Measurements from ENCODE around the gene ANTXR1. TPM values are rescaled to one million over a fixed set of nuclear protein-coding genes. Genes with fewer than 3 reads are reported as not detected.

Gene ANTXR1
- total RNA-seq, 1 experiment from 2014 or later: 0.27 TPM

DNA sequence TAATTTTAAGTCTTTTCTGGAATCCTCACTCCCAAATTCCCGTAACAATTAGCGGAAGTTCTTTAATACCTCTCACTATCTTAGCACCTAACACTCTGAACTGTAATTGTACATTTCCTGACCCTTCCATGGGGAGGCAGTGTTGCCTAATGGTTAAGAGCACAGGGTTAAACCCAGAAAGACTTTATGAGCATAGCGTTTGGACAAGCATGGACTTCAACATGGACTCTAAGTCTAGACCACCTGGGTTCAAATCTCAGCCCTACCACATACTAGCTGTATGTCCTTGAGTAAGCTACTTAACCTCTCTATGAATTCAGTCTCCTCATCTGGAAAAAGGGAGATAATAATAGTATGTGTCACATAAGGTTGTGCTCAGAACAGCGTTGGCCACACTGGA lies 13.0 kb downstream of the ANTXR1 start:
- Mint-ChIP-seq H3K9me3 (ENCODE audit: unreplicated experiment) (no peaks in the 10 kb centered on the region), H3K4me1 (ENCODE audit: low read depth, unreplicated experiment) (no peaks in the 10 kb centered on the region), H3K36me3 (ENCODE audit: insufficient read depth, unreplicated experiment) (no peaks in the 10 kb centered on the region), H3K4me3 (ENCODE audit: unreplicated experiment) (no peak overlapping the region), H3K27me3 (ENCODE audit: insufficient read depth, unreplicated experiment) (no peaks in the 10 kb centered on the region), H3K27ac (ENCODE audit: unreplicated experiment) (no peak overlapping the region)
- ChIA-PET CTCF (interaction anchor here (1.5 kb wide), 1 partner anchor 280 kb away, joined by 3 read pairs; no protein-coding TSS in a partner anchor), POLR2A (no interaction called here)
- H3K36me3 ChIP-seq (ENCODE audit: control insufficient read depth, insufficient read depth, low read length): no peaks in the 10 kb centered on the region
- H3K4me3 ChIP-seq (ENCODE audit: low read depth, low read length): no peak overlapping the region
- intact Hi-C loops (cut with micrococcal nuclease; ENCODE audit: unreplicated experiment): loop anchor here (1.0 kb wide), 1 partner anchor 281 kb away; no protein-coding TSS in a partner anchor
- no TSS peak for BruUV-seq (replicated peaks)
- H3K27me3 ChIP-seq (replicated peaks; ENCODE audit: control insufficient read depth, insufficient read depth, low read length): no peaks in the 10 kb centered on the region
- peak; percentile 58 to 62 for TF ChIP-seq CTCF (IDR thresholded peaks at IDR 0.05; ENCODE audit: insufficient read depth in 1 of 2, low read depth in 1 of 2, low read length in 1 of 2, severe bottlenecking in 1 of 2, unreplicated experiment in 1 of 2)
- no peaks in the 10 kb centered on the region for H3K4me1 ChIP-seq
- H3K9me3 ChIP-seq: no peaks in the 10 kb centered on the region; the same call in 1 of the 2 replicates
- DNase-seq: peak in 1 of 2 experiments; percentile 69

- H3K27me3 ChIP-seq (replicated peaks; ENCODE audit: control insufficient read depth, insufficient read depth, low read length): no peaks in the 10 kb centered on the region
- Mint-ChIP-seq H3K27ac (ENCODE audit: unreplicated experiment) (no peak overlapping the region), H3K9me3 (ENCODE audit: unreplicated experiment) (no peaks in the 10 kb centered on the region), H3K27me3 (ENCODE audit: insufficient read depth, unreplicated experiment) (no peaks in the 10 kb centered on the region), H3K4me3 (ENCODE audit: unreplicated experiment) (no peak overlapping the region), H3K36me3 (ENCODE audit: insufficient read depth, unreplicated experiment) (no peaks in the 10 kb centered on the region), H3K4me1 (ENCODE audit: low read depth, unreplicated experiment) (no peaks in the 10 kb centered on the region)
- H3K36me3 ChIP-seq (ENCODE audit: control insufficient read depth, insufficient read depth, low read length): no peaks in the 10 kb centered on the region
- POLR2A ChIA-PET: no interaction called here
- no peak overlapping the region for H3K4me3 ChIP-seq (ENCODE audit: low read depth, low read length)
- H3K4me1 ChIP-seq: no peaks in the 10 kb centered on the region
- intact Hi-C loops (cut with micrococcal nuclease; ENCODE audit: unreplicated experiment): loop anchor here (1.0 kb wide), 1 partner anchor 280 kb away; no protein-coding TSS in a partner anchor
- no peak for DNase-seq
- CTCF ChIA-PET: interaction anchor here (1.5 kb wide), 1 partner anchor 280 kb away, joined by 3 read pairs; no protein-coding TSS in a partner anchor
- no TSS peak for BruUV-seq (replicated peaks)
- no peak for TF ChIP-seq CTCF (IDR thresholded peaks at IDR 0.05; ENCODE audit: insufficient read depth in 1 of 2, low read depth in 1 of 2, low read length in 1 of 2, severe bottlenecking in 1 of 2, unreplicated experiment in 1 of 2)
- H3K9me3 ChIP-seq: no peaks in the 10 kb centered on the region; the same call in 1 of the 2 replicates
These were observed 13.9 kb downstream of the ANTXR1 start for GRCh38 chr2:69026691-69027459.

- Mint-ChIP-seq H3K36me3 (ENCODE audit: insufficient read depth, unreplicated experiment) (no peaks in the 10 kb centered on the region), H3K27me3 (ENCODE audit: insufficient read depth, unreplicated experiment) (peaks cover 13% of the 10 kb centered on the region), H3K4me1 (ENCODE audit: low read depth, unreplicated experiment) (no peaks in the 10 kb centered on the region), H3K4me3 (ENCODE audit: unreplicated experiment) (no peak overlapping the region), H3K9me3 (ENCODE audit: unreplicated experiment) (no peaks in the 10 kb centered on the region), H3K27ac (ENCODE audit: unreplicated experiment) (no peak overlapping the region)
- intact Hi-C loops (cut with micrococcal nuclease; ENCODE audit: unreplicated experiment): no loop called here
- Histone ChIP-seq H3K4me1 (no peaks in the 10 kb centered on the region), H3K4me3 (ENCODE audit: low read depth, low read length) (no peak overlapping the region), H3K27me3 (replicated peaks; ENCODE audit: control insufficient read depth, insufficient read depth, low read length) (no peaks in the 10 kb centered on the region), H3K36me3 (ENCODE audit: control insufficient read depth, insufficient read depth, low read length) (no peaks in the 10 kb centered on the region), H3K9me3 (no peaks in the 10 kb centered on the region; the same call in 1 of the 2 replicates)
- TF ChIP-seq CTCF (IDR thresholded peaks at IDR 0.05; ENCODE audit: insufficient read depth in 1 of 2, low read depth in 1 of 2, low read length in 1 of 2, severe bottlenecking in 1 of 2, unreplicated experiment in 1 of 2): no peak
- DNase-seq: no peak
- POLR2A ChIA-PET: no interaction called here
- no TSS peak for BruUV-seq (replicated peaks)
- CTCF ChIA-PET: no interaction called here
These were observed 17.9 kb downstream of the ANTXR1 start for GRCh38 chr2:69030800-69031428.

Measured in Caco-2 (cell line).